MM.1S (cell line): ENCODE measurements around the gene TMEM42.

Source experiments
- DNase-seq: peaks from one replicate; pipeline ENCODE4 v3.0.0-alpha.2; 2015
- H2AFZ ChIP-seq: fragments of 300-600 bp; sonication (generic); 2 replicates; pipeline ENCODE4 v1.6.0; 2016; ENCODE audit warnings: antibody characterized with exemption, low read length
- H3F3A ChIP-seq: fragments of 300-600 bp; sonication (generic); 2 replicates; pipeline ENCODE4 v1.6.1; 2016; ENCODE audit warnings: mild to moderate bottlenecking, antibody characterized with exemption, low read length, moderate library complexity, mixed read lengths; ENCODE audit not compliant: insufficient read depth
- H3K27ac ChIP-seq: fragments of 300-600 bp; sonication (generic); 2 replicates; pipeline ENCODE4 v1.5.1; 2016; ENCODE audit warnings: mild to moderate bottlenecking, low read length
- H3K27me3 ChIP-seq: fragments of 300-600 bp; sonication (generic); replicated peaks from 2 replicates; pipeline ENCODE4 v1.6.0; 2016; ENCODE audit warnings: low read length; ENCODE audit not compliant: insufficient read depth
- H3K36me3 ChIP-seq: fragments of 300-600 bp; sonication (generic); replicated peaks from 2 replicates; pipeline ENCODE4 v1.6.1; 2016; ENCODE audit warnings: mild to moderate bottlenecking, low read length, mixed read lengths; ENCODE audit not compliant: insufficient read depth
- H3K4me1 ChIP-seq: fragments of 300-600 bp; sonication (generic); 2 replicates; pipeline ENCODE4 v1.6.1; 2016; ENCODE audit warnings: low read length, mixed read lengths
- H3K4me2 ChIP-seq: fragments of 300-600 bp; sonication (generic); 2 replicates; pipeline ENCODE4 v1.6.0; 2016; ENCODE audit warnings: low read depth, low read length
- H3K4me3 ChIP-seq: fragments of 300-600 bp; sonication (generic); 2 replicates; pipeline ENCODE4 v1.5.1; 2016; ENCODE audit warnings: low read length, mixed read lengths
- H3K79me2 ChIP-seq: fragments of 300-600 bp; sonication (generic); 2 replicates; pipeline ENCODE4 v1.6.1; 2016; ENCODE audit warnings: mixed run types, low read length, mixed read lengths
- H3K9ac ChIP-seq: fragments of 300-600 bp; sonication (generic); 2 replicates; pipeline ENCODE4 v1.6.1; 2016; ENCODE audit warnings: low read length, mixed read lengths
- H3K9me2 ChIP-seq: fragments of 300-600 bp; sonication (generic); replicated peaks from 2 replicates; pipeline ENCODE4 v1.6.1; 2016; ENCODE audit warnings: mild to moderate bottlenecking, low read length, mixed read lengths; ENCODE audit not compliant: insufficient read depth
- H3K9me3 ChIP-seq: fragments of 300-600 bp; sonication (generic); replicated peaks from 2 replicates; pipeline ENCODE4 v1.6.1; 2016; ENCODE audit warnings: mild to moderate bottlenecking, low read length, mixed read lengths; ENCODE audit not compliant: insufficient read depth
- H4K20me1 ChIP-seq: fragments of 300-600 bp; sonication (generic); 2 replicates; pipeline ENCODE4 v1.6.1; 2016; ENCODE audit warnings: mild to moderate bottlenecking, low read length, moderate library complexity, mixed read lengths; ENCODE audit not compliant: insufficient read depth
- EZH2 ChIP-seq: fragments of 300-600 bp; sonication (generic); optimal IDR thresholded peaks from 2 replicates; pipeline ENCODE3; 2017; ENCODE audit warnings: low read depth, mild to moderate bottlenecking, antibody characterized with exemption, low read length, mixed read lengths
- EZH2phosphoT487 ChIP-seq: fragments of 300-600 bp; sonication (generic); IDR thresholded peaks from 2 replicates; pipeline ENCODE4 v1.6.1; 2018; ENCODE audit warnings: antibody characterized with exemption, low read length
- TF ChIP-seq, protein P1 (sequence below): fragments of 300-600 bp; sonication (generic); IDR thresholded peaks from 2 replicates; pipeline ENCODE4 v1.5.1; 2016; ENCODE audit warnings: antibody characterized with exemption, low read length, mixed read lengths

The TMEM42 gene

DNA sequence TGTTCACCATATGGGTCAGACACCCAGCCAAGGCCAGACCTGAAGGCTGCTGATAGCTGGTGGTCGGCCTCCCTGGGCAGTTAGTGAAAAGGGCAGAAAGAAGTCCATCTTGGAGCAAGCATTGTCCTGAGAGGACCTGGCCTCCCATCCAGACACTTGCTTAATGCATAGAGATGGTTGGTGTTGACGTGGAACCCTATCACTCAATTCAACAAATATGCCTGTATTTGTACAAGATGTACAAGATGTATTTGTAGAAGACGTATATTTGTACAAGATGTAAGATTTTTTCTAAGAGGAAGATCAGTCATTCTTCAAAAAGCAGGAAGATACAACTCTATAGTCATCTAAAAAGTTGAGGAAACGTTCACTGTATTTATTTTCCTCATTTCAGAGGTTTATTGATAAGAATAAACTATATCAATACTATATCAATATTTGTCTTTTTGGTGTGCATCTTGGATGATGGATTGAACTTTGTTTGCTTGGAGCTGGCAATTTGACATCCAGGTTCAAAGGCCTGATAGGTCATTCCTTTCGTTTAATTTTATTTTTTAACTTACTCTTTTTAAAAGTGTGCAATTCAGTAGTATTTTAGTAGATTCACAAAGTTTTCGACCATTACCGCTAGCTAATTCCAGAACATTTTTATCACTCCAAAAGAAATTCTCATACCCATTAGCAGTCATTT lies 5.9 kb downstream of the TMEM42 start:
- H3K4me2 ChIP-seq, result no peak overlapping the region
- H3K4me1 ChIP-seq, result peaks cover 21% of the 10 kb centered on the region
- no peaks in the 10 kb centered on the region for H4K20me1 ChIP-seq
- no peak for DNase-seq
- no peak overlapping the region for H2AFZ ChIP-seq
- H3K9ac ChIP-seq, result no peak overlapping the region
- H3K27me3 ChIP-seq, result no peaks in the 10 kb centered on the region
- peaks cover 12% of the 10 kb centered on the region for H3F3A ChIP-seq
- H3K79me2 ChIP-seq, result peaks cover 3% of the 10 kb centered on the region
- no peak overlapping the region for H3K27ac ChIP-seq
- no peak overlapping the region for H3K4me3 ChIP-seq
- TF ChIP-seq, protein P1, sequence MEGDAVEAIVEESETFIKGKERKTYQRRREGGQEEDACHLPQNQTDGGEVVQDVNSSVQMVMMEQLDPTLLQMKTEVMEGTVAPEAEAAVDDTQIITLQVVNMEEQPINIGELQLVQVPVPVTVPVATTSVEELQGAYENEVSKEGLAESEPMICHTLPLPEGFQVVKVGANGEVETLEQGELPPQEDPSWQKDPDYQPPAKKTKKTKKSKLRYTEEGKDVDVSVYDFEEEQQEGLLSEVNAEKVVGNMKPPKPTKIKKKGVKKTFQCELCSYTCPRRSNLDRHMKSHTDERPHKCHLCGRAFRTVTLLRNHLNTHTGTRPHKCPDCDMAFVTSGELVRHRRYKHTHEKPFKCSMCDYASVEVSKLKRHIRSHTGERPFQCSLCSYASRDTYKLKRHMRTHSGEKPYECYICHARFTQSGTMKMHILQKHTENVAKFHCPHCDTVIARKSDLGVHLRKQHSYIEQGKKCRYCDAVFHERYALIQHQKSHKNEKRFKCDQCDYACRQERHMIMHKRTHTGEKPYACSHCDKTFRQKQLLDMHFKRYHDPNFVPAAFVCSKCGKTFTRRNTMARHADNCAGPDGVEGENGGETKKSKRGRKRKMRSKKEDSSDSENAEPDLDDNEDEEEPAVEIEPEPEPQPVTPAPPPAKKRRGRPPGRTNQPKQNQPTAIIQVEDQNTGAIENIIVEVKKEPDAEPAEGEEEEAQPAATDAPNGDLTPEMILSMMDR, result no peak
- TF ChIP-seq EZH2 (no peak), EZH2phosphoT487 (no peak)
- H3K9me2 ChIP-seq, result no peaks in the 10 kb centered on the region
- H3K36me3 ChIP-seq, result no peaks in the 10 kb centered on the region
- no peaks in the 10 kb centered on the region for H3K9me3 ChIP-seq

DNA sequence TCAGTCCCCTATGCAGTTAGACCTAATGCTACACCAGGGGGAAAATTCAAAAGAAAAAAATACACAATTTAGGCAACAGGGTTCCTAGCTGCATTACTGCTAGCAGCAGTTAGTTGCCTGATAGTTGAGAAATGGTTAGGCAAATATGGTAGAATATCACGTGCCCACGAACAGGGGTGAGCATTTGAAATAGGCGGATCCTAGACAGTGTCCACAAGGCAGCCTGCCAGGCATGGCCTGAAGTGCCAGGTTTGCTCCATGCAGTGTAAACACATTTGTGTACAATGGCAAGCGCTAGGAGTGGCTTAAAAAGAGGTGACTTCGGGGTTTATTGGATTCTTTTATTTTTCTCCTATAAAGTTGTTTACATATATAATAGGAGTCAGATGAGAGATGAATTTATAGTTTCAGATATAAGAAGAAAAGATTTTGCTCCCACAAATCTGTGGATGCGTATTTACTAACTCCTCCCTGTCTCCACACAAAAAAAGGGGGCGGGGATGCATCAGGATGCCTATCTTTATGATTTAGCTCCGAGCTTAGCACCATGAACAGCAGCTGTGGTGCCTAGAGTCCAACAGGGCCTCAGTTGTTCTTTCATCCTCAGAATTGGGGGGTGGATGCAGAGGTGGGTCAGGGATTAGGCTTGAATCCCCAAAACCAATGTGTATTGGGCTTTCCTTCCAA lies 8.8 kb downstream of the TMEM42 start:
- Histone ChIP-seq H3K4me1 (peaks cover 4% of the 10 kb centered on the region), H3K27me3 (no peaks in the 10 kb centered on the region), H3K4me3 (no peak overlapping the region), H3K27ac (no peak overlapping the region), H2AFZ (no peak overlapping the region), H4K20me1 (no peaks in the 10 kb centered on the region), H3K36me3 (no peaks in the 10 kb centered on the region), H3K79me2 (no peaks in the 10 kb centered on the region), H3K4me2 (no peak overlapping the region), H3K9me3 (no peaks in the 10 kb centered on the region), H3F3A (peaks cover 1% of the 10 kb centered on the region), H3K9ac (no peak overlapping the region), H3K9me2 (no peaks in the 10 kb centered on the region)
- DNase-seq, result no peak
- no peak for TF ChIP-seq EZH2
- TF ChIP-seq, protein P1, result no peak
- TF ChIP-seq EZH2phosphoT487, result no peak

DNA sequence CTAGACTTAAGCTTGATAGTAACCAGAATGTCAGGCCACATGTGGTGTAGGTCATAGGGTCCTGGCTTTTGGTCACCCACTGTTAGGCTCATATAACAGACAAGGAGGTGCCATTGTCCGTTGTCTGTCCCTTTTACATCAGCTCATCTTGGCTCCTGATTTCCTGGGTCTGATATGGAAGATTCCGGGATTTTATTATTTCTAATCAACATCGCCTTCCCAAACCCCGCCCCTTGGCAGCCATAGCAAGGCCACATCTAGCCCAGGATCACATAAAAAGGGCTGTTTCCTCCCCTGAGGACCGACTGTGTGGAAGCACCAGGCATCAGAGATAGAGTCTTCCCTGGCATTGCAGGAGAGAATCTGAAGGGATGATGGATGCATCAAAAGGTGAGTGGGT lies 12.6 kb downstream of the TMEM42 start, which contains the start of gene TGM4:
TSS of gene TGM4 (plus strand) at position 301 of the 400 bp plus-strand sequence. CDS start at position 372, 71 bp downstream.
- Histone ChIP-seq H3K36me3 (no peaks in the 10 kb centered on the region), H4K20me1 (no peaks in the 10 kb centered on the region), H3K9me3 (no peaks in the 10 kb centered on the region), H3K9me2 (no peaks in the 10 kb centered on the region), H3K4me1 (no peaks in the 10 kb centered on the region), H3K27me3 (no peaks in the 10 kb centered on the region), H2AFZ (no peak within 1 kb of the TSS), H3K9ac (no peak within 1 kb of the TSS), H3K27ac (no peak within 1 kb of the TSS), H3K4me3 (no peak within 1 kb of the TSS), H3K79me2 (no peaks in the 10 kb centered on the region), H3K4me2 (no peak within 1 kb of the TSS), H3F3A (no peaks in the 10 kb centered on the region)
- no peak for TF ChIP-seq EZH2phosphoT487
- DNase-seq, result no peak

DNA sequence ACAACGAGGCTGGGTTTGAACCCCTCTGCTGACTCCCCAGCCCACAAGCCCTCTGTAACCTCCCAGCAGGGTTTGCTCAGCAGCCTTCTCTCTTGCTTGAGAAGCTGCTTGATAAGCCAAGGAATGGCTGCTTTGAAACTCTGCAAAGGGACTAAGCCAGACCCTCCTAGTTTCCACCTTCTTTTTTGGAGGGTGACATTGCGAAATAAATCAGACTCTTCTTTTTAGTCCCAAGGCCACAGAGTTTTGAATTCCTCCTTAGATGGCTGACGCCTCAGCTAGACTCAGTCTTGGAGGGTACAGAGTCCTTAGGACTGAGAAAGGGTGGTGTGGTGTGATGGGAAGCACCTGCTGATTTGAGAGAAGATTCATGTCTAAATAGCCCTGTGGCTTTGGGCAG lies 13.9 kb downstream of the TMEM42 start:
- Histone ChIP-seq H3K4me1 (no peaks in the 10 kb centered on the region), H3K9me2 (no peaks in the 10 kb centered on the region), H3K79me2 (no peaks in the 10 kb centered on the region), H3K36me3 (no peaks in the 10 kb centered on the region), H3K9me3 (no peaks in the 10 kb centered on the region), H2AFZ (no peak overlapping the region), H3K27me3 (no peaks in the 10 kb centered on the region), H3K4me3 (no peak overlapping the region), H3K27ac (no peak overlapping the region), H3K4me2 (no peak overlapping the region), H4K20me1 (no peaks in the 10 kb centered on the region), H3K9ac (no peak overlapping the region), H3F3A (no peaks in the 10 kb centered on the region)
- no peak for DNase-seq
- no peak for TF ChIP-seq EZH2phosphoT487
- TF ChIP-seq EZH2, result no peak
- TF ChIP-seq, protein P1, result no peak
